ENCODE data around the gene GATA1.

GATA1 gene

GRCh38 chrX:48786341-48786800, at the start of gene GATA1:
GATA1 (plus strand) TSS chrX:48786590; CDS start chrX:48791110, 4,520 bp downstream.
- DNase-seq (ENCODE audit: low spot score), result no peak

GRCh38 chrX:48736878-48737212, 49.5 kb upstream of the GATA1 start:
- DNase-seq (ENCODE audit: low spot score), result no peak

DNA sequence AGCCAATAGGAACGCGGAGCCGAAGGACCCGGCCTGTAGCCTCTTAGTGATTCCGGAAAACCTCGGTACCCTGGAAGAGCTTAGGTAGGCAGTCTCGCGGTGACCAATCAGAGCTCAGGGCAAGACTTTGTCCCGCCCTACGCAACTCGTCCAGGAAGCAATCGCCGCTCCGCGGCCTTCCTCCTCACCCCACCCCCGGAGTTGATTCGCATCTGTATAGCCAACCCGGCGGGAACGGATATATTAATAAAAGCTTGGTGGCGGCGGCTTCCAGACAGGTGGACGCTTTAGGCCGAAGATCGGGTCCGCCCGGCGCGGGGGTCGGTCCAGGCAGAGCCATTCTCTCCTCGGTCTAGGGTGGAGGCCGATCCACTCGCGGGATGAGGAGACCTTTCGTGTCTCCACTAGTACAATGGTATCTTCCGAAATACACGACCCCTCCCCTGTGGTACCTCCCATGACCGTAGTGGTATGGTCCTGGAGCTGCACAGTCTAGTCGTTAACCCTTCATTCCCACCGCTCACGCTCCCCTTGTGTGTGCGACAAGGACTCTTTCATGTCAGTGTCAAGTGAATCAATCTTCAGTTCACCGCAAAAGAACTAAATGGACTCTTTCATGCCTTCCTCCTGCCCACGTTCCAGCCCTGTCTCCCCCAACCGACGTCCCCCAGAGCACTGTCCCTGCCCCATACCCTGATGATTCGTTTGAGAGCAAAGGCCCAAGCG, 49.0 kb upstream of the GATA1 start:
- peak; percentile 97 for DNase-seq (ENCODE audit: low spot score)

GRCh38 chrX:48737940-48738339, 48.5 kb upstream of the GATA1 start:
- no peak for DNase-seq (ENCODE audit: low spot score)

- DNase-seq (ENCODE audit: low spot score), result no peak
Observed at GRCh38 chrX:48741834-48742233, 44.6 kb upstream of the GATA1 start.

DNA sequence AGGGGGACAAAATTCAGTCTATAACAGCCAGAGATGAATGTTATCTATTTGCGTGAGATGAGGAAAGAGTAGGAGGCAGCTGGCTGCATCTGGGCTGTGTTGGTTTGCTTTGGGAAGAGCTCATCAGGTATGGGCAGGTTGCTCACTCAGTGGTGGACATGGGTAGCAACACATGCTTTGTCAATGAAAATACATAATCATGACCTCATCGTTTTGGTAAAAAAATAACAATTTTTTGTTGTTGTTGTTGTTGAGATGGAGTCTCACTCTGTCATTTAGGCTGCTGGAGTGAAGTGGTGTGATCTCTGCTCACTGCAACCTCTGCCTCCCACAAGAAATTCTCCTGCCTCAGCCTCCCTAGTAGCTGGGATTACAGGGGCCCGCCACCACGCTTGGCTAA, 41.2 kb upstream of the GATA1 start:
- no peak for DNase-seq (ENCODE audit: low spot score)

- DNase-seq (ENCODE audit: low spot score), result no peak
Observed at GRCh38 chrX:48747415-48748016, 38.9 kb upstream of the GATA1 start.

- no peak for DNase-seq (ENCODE audit: low spot score)
Observed at GRCh38 chrX:48749182-48749581, 37.2 kb upstream of the GATA1 start.

- DNase-seq (ENCODE audit: low spot score), result no peak
Observed at GRCh38 chrX:48751343-48751742, 35.0 kb upstream of the GATA1 start.

DNA sequence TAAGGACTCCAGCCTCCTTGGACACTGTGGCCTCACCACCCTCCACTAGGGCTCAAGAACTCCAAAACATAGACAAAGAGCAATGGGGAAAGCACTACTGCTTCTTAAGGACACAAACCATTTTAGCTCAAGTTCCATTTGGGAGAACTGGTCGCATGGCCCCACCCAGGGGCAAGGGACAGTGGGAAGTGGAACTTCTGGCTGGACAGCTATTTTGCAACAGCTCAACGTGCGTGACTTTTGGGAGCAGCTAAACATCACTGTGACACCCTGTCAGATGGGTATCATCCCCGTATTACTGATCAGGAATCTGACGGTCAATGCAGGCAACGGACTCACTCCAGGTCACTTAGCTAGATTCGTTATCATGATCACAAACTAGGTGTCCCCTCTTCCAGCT, 33.9 kb upstream of the GATA1 start:
- DNase-seq (ENCODE audit: low spot score), result no peak

GRCh38 chrX:48753708-48754228, 32.6 kb upstream of the GATA1 start:
- DNase-seq (ENCODE audit: low spot score), result no peak

- no peak for DNase-seq (ENCODE audit: low spot score)
Observed at GRCh38 chrX:48754238-48754637, 32.2 kb upstream of the GATA1 start.

GRCh38 chrX:48761674-48762471, 24.5 kb upstream of the GATA1 start, which contains the start of gene GLOD5:
GLOD5 (plus strand) TSS chrX:48761747; CDS start chrX:48761791, 44 bp downstream.
- DNase-seq (ENCODE audit: low spot score), result no peak

- no peak for DNase-seq (ENCODE audit: low spot score)
Observed at GRCh38 chrX:48769230-48769629, 17.2 kb upstream of the GATA1 start.

- no peak for DNase-seq (ENCODE audit: low spot score)
Observed at GRCh38 chrX:48770296-48770695, 16.1 kb upstream of the GATA1 start.

DNA sequence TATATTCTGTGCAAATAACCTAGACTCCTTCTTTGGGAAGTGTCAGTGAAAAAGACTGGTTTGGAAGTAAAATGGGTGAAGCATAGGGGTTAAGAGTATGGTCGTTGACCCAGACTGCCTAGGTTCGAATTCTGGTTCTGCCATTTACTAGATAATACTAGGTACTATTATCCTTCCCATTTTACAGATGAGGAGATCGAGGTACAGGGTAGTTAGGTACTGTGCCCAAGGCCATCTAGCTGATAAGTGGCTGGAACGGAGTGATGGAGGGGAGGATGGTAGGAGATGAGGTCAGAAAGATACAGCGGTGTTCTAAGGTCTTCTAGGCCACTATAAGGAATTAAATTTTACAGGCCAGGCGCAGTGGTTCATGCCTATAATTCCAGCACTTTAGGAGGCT, 13.8 kb upstream of the GATA1 start:
- DNase-seq (ENCODE audit: low spot score), result no peak

DNA sequence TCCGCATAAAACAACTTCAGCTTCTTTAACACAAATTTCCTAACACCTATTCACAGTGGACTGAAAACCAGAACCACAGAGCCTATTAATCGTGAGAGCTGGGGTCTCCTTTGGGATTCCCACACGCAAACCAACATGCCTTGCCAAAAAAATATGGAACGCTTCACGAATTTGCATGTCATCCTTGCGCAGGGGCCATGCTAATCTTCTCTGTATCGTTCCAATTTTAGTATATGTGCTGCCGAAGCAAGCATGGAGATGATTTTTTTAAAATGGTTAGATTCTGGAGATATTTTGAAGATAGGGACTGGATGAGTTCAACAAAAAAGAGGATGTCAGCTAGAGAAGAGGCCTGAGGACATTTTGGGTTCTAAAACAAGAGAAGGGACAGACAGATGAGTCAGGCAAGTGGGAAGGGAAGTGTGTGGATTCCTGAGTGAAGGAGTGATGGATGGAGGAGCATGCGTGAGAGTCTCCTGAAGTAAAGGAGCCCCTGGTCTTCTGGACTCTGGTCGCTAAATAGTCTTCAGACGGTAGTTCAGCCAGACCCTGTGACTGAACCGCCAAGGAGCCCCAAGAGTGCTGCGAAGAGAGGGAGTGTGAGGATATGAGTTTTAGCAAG, 9.5 kb upstream of the GATA1 start:
- DNase-seq (ENCODE audit: low spot score), result no peak

- DNase-seq (ENCODE audit: low spot score), result no peak
Observed at GRCh38 chrX:48779399-48779798, 7.0 kb upstream of the GATA1 start.

DNA sequence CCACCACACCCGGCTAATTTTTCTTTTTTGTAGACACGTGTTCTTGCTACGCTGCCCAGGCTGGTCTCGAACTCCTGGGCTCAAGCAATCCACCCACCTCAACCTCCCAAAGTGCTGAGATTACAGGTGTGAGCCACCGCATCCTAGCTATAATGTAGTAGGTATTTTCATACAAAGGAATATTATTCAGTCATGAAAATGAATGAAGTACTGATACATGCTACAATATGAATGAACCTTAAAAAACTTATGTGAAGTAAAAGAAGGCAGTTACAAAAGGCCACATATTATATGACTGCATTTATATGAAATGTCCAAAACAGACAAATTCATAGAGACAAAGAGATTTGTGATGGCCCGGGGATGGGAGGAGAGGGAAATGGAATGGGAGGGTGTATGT, 4.7 kb upstream of the GATA1 start:
- no peak for DNase-seq (ENCODE audit: low spot score)

GRCh38 chrX:48782216-48782615, 4.2 kb upstream of the GATA1 start:
- DNase-seq (ENCODE audit: low spot score), result no peak

DNA sequence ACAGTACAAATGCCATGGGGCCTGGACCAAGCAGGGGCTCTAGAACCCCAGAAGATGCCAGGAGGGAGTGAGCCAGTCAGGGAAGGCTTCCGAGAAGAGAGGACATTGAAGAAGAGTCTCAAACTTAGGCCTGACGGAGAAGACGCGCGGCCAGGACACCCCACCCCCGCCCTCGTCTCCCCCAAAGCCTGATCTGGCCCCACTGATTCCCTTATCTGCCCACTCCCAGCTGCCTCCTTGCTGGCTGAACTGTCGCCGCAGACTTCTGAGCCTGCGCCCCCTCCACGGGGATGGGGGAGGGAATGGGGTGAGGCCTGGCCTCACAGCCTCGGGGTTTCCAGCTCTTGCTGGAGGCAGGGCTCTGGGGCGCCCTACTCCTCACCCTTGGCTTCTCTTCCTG, 3.6 kb upstream of the GATA1 start:
- DNase-seq (ENCODE audit: low spot score), result no peak

GRCh38 chrX:48784726-48785125, 1.7 kb upstream of the GATA1 start:
- no peak for DNase-seq (ENCODE audit: low spot score)

Measured in AG08395 (cell line).